GM18526 (cell line): ENCODE measurements around the gene CLIP2.

ENCODE experiments used
- POLR2A ChIP-seq: IDR thresholded peaks from 3 replicates; pipeline ENCODE4 v1.6.1; 2011; ENCODE audit not compliant: insufficient read length; ENCODE audit errors: extremely low read depth

Gene CLIP2

GRCh38 chr7:74266191-74266963 is 22.8 kb upstream of the CLIP2 start:
- TF ChIP-seq POLR2A: no peak

DNA sequence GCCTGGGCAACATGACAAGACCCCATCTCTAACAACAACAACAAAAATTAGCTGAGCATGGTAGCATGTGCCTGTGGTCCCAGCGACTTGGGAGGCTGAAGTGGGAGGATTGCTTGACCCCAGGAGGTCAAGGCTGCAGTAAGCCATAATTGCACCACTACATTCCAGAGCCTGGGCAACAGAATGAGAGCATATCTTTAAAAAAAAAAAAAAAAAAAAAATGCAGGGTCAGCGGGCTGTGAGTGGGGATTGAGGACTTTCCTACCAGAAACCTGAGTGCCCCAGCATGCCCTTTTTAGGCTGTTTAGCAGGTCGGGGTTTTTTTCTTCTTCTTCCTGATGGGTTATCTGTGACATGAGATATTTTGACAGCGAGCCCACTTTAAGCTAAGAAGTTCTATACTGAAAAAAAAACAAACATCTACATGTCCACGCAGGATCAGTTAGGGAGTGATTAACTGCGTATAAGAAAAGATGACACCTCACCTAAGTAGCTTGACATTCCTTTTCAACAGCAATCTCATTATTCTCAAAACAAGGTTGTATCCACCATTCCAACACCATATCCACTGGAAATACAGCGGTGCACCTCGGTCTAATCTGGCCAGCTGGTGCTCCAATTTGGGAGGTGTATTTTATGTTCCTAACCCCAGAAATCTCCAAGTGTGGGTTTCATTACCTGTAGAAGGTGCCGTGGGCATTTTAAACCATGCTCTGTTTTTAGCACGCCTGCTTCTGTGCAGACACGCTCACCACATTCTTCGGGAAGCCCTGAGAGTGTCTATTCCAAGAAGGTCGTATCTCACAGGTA is 21.2 kb upstream of the CLIP2 start:
- TF ChIP-seq POLR2A: no peak

DNA sequence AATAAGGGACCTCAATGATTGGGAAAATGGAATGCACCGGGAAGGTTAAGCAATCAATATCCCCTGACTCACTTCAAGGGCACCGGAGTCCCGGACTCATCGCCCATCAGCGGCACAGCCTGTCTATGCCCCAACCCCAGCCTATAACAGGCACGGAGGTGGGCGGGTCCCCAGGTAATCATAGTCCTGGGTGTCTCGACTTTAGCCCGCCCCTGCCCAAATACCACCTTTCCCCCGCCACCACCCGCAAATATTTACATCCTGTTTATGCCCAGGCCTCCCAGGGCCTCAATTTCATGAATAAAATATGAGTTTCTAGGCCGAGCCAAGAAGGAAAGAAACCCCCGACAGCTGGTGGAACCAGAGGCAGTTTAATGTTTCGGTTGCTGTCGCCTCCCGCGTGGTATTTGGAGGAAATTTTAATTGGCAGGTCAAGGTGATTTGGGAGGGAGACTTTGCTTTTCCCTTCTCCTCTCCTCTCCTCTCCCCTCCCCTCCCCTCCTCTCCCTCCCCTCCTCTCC is 19.4 kb upstream of the CLIP2 start:
- peak; percentile 37 for TF ChIP-seq POLR2A

- no peak for TF ChIP-seq POLR2A
Observed at GRCh38 chr7:74271742-74272141, 17.5 kb upstream of the CLIP2 start.

DNA sequence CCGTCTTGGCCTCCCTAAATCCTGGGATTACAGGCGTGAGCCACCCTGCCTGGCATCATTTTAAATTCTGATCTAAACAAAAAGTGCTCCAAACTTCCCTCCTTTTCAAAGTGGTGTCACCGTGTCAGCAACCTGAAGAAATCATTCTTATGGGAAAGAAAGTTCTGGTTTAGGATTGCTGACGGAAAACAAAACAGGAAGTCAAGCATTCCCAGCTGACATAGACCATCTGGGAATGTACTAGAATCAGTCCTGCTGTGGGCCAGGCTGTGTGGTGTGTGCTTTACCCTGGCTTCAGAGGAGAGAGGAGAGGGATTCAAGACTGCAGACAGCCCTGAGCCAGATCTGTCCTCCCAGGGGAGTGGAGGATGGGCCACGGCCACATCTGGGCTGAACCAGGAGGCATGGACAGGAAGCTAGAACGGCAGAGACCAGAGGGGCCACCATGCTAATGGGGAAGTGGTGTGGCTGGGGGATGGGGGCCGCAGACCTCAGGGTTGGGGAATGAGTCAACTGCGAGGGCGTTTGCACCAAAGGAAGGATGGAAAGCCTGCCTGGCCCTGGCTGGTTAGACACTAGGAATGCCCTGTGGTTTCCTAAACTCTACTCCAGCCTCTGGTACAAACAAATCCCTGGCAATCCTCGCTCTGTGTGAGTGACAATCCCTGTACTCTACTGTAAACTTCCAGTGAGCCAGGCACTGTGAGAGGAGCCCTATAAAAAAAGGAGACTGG is 16.7 kb upstream of the CLIP2 start:
- TF ChIP-seq POLR2A: peak; percentile 62

- TF ChIP-seq POLR2A: no peak
Observed at GRCh38 chr7:74275401-74275881, 13.8 kb upstream of the CLIP2 start.

GRCh38 chr7:74277636-74278035 is 11.6 kb upstream of the CLIP2 start:
- no peak for TF ChIP-seq POLR2A

DNA sequence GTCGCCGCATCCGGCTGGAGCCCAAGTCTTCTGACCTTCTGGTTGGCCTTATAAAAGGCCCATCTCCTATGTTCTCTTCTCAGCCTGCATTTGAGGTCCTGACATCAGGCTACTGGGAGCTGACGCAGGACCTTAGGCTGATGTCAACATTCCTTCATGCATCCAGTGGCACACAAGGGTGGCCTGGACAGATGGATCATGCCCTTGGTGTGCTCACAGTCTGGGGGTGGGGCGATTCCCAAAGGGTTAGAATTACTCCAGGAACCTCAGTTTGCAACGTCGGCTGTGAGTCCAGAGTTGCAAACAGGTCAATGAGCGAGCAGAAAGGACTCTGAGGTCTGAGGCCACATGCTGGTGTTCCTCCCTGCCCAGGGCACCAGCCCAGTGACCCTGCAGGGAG is 8.2 kb upstream of the CLIP2 start:
- TF ChIP-seq POLR2A: no peak

DNA sequence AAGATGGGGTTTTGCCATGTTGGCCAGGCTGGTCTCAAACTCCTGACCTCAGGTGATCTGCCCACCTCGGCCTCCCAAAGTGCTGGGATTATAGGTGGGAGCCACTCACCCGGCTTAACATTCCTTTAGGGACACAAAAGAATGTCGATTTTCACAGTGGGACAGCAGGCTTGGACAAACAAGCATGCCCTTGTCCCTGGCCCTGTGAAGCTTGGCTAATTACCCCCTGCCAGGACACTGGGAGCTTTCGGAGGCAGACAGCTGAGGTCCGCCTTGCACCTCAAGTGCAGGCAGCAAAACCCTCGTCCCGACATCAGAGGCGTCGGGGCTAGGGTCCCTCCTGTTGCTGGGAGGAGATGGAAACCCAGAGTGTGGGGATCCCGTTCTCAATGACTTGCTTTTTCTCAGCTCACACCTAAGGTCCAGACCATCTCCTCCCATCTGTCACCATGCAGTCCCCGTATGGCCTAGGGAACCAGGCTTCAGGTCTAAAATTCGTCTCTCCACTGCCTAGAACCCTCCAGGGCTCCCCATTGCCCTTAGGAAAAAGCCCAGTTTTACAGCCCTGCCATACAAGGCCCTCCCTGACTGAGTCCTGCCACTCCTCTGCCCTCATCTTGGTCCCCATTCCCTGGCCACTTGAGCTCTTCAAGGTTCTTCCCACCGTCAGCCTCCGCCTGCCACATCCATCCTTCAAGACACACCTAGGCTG is 6.3 kb upstream of the CLIP2 start:
- no peak for TF ChIP-seq POLR2A

GRCh38 chr7:74283858-74284447 is 5.3 kb upstream of the CLIP2 start:
- no peak for TF ChIP-seq POLR2A

DNA sequence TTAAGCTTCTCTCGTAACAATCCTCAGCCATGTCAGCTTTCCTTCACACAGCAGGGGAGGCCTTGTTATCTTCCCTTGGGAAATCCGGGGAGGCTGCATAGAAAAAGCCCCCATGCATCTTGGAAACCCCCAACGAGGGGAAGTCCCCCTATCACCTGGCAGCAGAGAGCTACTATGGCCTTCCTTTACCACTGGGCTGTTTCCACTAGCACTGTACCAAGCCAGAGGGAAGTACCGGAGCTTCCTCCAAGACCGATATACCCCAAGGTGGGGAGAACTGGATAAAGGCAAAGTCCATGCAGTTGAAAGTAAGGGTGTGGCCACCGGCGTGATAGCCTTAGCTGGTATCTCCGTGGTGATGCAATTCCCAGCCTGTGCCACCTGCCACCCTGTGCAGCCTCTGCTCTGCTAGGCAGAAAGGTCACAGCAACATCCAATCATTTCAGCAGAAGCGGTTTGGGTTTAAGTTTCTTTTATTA is 4.4 kb upstream of the CLIP2 start:
- no peak for TF ChIP-seq POLR2A

DNA sequence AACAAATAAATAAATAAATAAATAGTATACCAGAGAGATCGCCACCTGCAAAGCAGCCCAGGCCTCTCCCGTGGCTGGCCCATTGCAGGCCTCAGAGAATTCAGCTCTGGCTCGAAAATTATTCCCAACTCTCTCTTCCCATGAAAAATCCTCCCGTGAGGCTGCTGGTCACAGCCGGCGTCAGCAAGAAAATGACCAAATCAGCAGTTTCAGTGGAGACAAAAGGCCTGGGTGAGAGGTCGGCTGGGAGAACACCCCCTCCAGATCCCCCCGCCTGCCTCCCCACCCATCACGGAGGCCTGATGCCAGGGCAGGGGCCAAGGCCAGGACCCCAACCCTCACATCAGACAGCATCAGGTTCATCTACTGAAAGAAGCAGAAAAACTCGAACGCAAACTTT is 3.1 kb upstream of the CLIP2 start:
- no peak for TF ChIP-seq POLR2A

GRCh38 chr7:74287303-74288033 is 1.7 kb upstream of the CLIP2 start:
- TF ChIP-seq POLR2A: no peak
